NCI-H748 (cell line): ENCODE results near the gene FBXO42.
"Not testable (repeated sequence)": the region's sequence is repeated elsewhere in the genome, so short reads cannot be mapped to it uniquely, and the experiment has no call there.

Experiments
- DNase-seq: peaks from one replicate; lab custom pipeline; 2025; ENCODE audit not compliant: unreplicated experiment; lab: John Stamatoyannopoulos, UW

The FBXO42 gene

GRCh38 chr1:16372535-16373285 lies 20.4 kb upstream of the FBXO42 start:
- no peak for DNase-seq

DNA sequence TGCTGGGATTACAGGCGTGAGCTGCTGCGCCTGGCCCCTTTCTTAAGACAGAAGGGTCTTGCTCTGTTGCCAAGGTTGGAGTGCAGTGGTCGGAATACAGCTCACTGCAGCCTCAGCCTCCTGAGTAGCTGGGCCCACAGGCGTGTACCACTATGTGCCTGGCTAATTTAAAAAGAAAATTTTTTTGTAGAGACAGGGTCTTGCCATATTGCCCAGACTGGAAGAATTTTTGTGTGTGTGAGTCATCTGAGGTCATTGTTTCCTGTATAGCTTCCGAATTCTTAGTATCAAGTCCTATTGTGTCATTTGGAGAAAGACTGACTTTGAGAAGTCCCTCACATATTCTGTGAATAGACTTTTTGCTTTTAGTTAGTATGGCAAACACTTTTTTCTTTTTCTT lies 19.4 kb upstream of the FBXO42 start:
- no peak for DNase-seq

- no peak for DNase-seq
Observed at GRCh38 chr1:16369821-16370220, 17.5 kb upstream of the FBXO42 start.

GRCh38 chr1:16367968-16368890 lies 15.9 kb upstream of the FBXO42 start:
- DNase-seq: no peak

GRCh38 chr1:16367258-16367967 lies 15.1 kb upstream of the FBXO42 start:
- peak; percentile 75 for DNase-seq

- peak; percentile 98 for DNase-seq
Observed at GRCh38 chr1:16366722-16367257, 14.5 kb upstream of the FBXO42 start, which contains the start of gene SZRD1. Gene SZRD1, plus strand, starts transcription at chr1:16367242. Its CDS starts 16 bp downstream, at chr1:16367258.

DNA sequence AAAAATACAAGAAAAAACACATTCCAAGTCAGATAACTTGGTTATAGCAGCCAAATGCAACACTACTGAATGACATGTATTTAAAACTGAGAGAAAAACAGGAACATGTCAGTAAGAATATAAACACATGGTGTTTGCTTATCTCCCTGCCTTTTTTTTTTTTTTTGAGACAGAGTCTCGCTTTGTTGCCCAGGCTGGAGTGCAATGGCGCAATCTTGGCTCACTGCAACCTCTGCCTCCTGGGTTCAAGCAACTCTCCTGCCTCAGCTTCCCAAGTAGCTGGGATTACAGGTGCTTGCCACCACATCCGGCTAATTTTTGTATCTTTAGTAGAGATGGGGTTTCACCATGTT lies 12.8 kb upstream of the FBXO42 start:
- DNase-seq: not testable (repeated sequence)

DNA sequence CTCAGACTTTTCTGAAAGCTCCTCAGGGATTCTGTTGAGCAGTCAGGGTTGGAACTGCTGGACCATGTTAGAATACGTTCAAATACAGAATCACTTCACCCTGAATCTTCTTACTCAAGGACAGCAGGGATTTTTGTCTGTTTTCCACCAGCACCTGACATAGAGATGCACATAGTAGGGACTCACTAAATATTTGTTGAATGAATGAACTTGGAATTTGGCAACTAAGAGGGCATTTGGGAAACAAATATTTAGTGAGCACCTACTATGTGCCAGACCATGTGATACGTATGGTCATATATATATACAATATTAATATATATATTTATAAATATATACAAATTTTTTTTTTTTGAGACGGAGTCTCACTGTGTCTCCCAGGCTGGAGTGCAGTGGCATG lies 4.6 kb upstream of the FBXO42 start:
- DNase-seq: no peak

DNA sequence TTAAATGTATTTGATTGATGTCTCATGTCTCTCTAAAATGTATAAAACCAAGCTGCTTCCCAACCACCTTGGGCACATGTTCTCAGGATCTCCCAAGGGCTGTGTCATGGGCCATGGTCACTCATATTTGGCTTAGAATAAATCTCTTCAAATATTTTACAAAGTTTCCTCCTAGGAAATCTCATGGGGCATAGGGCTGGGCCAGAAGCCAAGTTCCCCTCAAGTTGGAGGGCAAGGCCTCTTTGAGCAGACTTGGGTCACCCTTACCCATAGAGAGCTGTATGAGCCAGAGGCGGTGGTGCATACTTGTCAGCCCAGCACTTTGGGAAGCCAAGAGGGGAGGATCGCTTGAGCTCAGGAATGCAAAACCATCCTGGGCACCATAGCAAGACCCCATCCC lies 2.3 kb upstream of the FBXO42 start:
- no peak for DNase-seq

DNA sequence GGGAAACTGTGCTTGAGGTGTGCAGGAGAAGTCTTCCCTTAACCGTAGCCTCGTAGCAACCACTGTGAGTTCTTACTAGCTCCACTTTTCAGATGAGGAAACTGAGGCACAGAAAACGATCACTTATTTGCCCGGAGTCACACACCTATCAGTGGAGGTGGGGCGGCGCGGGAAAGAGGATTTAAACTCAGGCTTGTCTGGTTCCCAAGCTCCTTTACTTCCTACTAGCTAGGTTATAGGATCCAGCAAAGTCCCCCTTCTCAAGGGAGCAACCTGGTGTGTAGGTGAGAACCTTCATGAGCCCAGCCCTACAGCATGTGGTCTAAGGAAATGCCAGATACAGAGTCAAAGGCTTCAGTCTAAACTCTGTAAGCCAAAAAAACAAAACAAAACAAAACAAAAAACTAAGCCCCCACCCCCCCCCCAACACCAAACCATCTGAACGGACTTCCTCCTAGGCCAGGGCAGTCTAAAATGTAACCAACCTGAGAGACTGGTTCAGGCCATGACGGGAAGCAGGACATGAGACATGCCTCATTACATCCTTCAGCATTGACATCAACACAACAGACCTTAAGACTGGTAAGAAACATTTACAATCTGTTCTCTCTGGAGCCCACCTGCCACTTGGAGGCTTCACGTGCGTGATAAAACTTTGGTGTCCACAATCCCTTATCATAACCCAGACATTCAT lies 709 bp upstream of the FBXO42 start:
- DNase-seq: no peak

GRCh38 chr1:16351456-16351993 lies 755 bp downstream of the FBXO42 start:
- peak; percentile 26 for DNase-seq

GRCh38 chr1:16349847-16350406 lies 2.4 kb downstream of the FBXO42 start:
- DNase-seq: no peak

DNA sequence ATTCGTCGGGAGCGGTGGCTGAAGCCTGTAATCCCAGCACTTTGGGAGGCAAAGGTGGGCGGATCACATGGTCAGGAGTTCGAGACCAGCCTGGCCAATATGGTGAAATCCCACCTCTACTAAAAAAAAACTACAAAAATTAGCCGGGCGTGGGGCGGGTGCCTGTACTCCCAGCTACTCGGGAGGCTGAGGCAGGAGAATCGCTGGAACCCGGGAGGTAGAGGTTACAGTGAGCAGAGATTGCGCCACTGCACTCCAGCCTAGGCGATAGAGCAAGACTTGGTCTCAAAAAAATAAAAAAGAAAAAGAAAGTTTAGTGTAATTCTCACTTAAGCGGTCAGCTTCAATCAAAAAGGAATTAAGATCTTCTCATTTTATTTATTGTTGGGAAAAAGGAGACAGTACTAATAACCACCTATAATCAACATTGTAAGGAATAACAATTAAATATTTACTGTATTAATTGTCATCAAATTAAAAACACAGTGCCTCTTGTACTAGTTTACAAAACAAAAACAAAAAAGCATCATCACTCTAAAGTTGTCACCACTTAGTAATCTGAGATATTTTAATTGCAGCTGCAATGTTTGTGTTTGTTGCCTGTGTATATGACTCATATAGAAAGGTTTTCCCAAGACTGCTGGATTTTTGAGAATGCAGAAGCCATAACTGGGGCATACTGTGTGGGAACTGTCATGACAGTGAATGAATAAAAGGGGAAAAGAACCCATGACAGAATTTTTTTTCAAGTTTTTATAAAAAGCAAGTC lies 3.7 kb downstream of the FBXO42 start:
- no peak for DNase-seq

DNA sequence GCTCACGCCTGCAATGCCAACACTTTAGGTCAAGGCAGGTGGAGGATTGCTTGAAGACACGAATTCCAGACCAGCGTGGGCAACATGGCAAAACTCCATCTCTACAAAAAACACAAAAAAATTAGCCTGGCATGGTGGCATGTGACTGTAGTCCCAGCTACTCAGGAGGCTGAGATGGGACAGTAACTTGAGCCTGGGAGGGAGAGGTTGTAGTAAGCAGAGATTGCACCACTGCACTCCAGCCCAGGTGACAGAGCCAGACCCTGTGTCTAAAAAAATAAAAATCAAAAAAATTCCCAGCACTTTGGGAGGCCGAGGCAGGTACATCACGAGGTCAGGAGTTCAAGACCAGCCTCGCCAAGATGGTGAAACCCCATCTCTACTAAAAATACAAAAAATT lies 9.0 kb downstream of the FBXO42 start:
- DNase-seq: not testable (repeated sequence)

DNA sequence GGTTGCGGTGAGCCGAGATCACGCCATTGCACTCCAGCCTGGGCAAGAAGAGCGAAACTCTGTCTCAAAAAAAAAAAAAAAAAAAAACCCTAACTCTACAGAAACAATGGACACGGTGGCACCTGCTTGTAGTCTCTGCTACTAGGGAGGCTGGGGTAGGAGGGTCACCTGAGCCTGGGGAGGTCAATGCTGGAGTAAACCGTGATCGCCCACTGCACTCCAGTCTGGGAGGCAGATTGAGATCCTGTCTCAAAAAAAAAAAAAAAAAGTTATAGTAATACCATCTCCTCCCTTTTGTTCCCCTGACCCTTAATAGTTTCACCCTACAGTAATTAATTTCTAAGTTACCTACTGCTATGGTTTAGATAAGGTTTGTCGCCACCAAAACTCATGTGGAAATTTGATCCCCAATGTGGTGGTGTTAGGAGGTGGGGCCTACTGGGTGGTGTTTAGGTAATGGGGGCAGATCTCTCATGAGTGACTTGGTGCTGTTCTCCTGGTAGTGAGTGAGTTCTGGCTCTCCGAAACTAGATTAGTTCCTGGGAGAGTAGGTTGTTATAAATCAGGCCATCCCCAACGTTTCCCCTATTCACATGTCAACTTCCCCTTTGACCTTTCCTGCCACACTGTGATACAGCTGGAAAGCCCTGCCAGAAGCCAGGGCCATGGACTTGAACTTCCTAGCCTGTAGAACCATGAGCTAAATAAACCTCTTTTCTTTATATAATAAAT lies 9.8 kb downstream of the FBXO42 start:
- DNase-seq: no peak

DNA sequence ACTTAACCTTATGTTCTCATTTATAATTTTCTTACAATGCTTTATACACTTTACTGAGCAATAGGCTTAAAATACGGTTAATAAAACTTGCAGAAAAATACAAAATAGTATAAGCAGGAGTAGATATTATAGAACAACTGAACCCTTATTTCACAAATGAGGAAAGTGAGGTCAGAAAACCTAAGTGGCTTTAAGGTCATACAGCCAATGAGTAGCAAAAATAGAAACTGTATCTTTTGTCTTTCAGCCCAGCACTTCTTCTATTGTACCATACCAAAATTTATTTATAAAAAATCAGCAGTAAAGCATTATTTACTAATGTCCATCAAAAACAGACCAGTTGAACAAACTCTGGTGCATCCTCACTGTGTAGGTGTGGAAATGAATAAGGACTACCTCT lies 11.6 kb downstream of the FBXO42 start:
- no peak for DNase-seq

DNA sequence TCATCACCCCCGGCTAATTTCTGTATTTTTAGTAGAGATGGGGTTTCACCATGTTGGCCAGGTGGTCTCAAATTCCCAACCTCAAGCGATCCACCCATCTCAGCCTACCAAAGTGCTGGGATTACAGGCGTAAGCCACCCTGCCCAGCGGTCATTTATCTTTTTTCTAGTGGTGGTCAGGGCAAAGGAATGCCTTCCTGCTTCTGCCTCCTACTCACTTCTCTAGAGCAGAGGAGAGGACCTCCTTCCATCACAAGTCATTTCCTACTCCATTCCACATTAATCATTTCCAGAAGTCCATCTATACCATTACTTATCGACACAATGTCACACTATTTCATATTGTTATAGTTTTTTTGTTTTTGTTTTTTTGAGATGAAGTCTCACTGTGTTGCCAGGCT lies 13.3 kb downstream of the FBXO42 start:
- DNase-seq: no peak

DNA sequence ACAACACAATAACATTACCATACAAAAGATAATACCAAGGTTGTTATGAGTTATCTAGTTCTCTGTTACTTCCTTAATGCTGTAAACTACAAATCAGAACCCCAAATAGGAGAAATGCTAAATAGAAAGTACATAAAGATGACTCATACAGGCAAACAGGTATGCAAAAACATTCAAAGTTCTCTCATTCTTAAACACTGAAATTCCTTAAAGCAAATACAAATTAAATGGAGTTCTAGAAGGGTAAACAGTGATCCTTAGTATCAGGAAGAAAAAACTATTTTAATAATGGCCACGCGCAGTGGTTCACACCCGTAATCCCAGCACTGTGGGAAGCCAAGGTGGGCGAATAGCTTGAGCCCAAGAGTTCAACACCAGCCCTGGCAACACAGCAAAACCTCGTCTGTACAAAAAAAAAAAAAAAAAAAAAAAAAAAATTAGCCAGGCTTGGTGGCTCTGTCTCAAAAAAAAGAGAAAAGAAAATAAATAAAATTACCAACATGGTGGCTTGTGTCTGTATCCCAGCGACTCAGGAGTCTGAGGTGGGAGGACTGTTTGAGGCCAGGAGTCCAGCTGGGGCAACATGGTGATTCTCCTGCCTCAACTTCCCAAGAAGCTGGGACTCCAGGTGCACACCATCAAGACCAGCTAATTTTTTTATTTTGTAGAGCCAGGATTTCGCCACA lies 17.5 kb downstream of the FBXO42 start:
- DNase-seq: no peak
